ENCODE results near the gene ASGR2.
"Not testable (repeated sequence)": the region's sequence is repeated elsewhere in the genome, so short reads cannot be mapped to it uniquely, and the experiment has no call there.

The ASGR2 gene

GRCh38 chr17:7114241-7114874, at the start of gene ASGR2:
ASGR2 (minus strand) TSS chr17:7114822; CDS start chr17:7114240, 582 bp downstream.
- DNase-seq, result no peak

- DNase-seq, result not testable (repeated sequence)
These were observed 44.9 kb upstream of the ASGR2 start for GRCh38 chr17:7159571-7159970.

DNA sequence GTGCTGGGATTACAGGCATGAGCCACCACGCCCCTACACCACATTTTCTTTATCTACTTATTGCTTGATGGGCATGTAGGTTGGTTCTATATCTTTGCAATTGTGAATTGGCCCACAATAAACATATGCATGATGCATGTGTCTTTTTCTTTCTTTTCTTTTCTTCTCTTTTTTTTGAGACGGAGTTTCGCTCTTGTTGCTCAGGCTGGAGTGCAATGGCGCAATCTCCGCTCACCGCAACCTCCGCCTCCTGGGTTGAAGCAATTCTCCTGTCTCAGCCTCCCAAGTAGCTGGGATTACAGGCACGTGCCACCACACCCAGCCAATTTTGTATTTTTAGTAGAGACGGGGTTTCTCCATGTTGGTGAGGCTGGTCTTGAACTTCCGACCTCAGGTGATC, 43.8 kb upstream of the ASGR2 start:
- not testable (repeated sequence) for DNase-seq

DNA sequence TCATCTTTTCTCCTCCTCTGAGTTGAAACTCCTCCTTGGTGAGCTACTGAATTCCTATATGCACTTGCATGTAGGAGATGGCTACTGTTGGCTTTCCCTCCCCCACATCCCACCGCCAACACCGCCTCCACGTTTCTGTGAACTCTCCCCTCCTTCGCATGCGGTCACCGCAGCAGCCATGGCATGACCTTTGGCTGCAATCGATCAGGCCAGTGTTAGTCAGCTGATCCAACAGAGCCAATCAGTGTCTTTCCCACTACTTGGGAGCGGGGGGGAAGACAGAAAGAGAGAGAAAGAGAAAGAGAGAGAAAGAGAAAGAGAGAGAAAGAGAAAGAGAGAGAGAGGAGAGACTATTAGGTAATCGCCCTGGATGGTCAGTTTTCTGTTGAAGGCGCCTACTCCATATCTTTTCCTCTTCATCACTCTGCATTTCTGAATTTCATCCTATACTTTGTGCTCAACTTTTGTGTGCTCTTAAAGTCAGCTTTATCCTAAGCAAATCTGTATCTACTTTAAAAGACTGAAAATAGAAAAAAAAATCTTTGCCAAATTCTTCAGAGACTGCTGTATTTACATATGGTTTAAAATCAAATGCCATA, 41.8 kb upstream of the ASGR2 start:
- no peak for DNase-seq

DNA sequence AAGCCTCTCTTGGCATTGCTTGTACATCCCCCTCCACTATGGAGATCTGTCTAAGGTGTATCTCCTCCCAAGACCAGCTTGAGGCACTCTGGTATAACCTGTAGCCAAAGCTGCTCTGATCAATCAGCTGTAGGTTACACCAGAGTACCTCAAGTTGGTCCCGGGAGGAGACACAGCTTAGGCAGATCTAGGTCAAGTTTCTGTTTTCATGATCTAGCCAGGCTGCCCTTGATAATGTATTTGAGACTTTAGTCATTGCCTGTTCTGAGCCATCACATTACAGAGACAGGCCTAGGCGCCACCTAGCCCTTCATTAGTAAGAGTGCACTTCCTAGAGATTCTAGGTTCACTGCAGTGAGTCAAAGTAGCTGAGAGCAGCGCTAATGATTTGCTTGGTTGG, 33.1 kb upstream of the ASGR2 start:
- DNase-seq, result no peak

- DNase-seq, result no peak
These were observed 31.5 kb upstream of the ASGR2 start for GRCh38 chr17:7146115-7146514.

- no peak for DNase-seq
These were observed 29.6 kb upstream of the ASGR2 start for GRCh38 chr17:7144213-7144612.

DNA sequence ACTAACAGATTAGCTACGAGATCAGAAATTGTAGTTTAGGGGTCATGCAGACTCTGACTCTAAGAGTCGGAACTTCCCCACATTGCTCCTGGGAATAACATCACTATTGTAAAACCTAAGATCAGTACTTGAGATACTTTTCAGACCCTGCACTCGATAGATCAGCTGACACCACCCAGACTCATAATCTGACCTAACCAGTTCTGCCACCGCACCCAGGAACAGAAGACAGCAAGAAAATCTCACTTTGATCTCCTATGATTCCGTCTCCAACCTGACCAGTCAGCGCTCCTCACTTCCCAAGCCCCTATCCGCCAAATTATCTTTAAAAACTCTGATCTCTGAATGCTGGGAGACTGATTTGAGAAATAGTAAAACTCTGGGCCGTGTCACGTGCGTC, 27.2 kb upstream of the ASGR2 start:
- DNase-seq, result no peak

GRCh38 chr17:7139400-7139799, 24.8 kb upstream of the ASGR2 start:
- no peak for DNase-seq

DNA sequence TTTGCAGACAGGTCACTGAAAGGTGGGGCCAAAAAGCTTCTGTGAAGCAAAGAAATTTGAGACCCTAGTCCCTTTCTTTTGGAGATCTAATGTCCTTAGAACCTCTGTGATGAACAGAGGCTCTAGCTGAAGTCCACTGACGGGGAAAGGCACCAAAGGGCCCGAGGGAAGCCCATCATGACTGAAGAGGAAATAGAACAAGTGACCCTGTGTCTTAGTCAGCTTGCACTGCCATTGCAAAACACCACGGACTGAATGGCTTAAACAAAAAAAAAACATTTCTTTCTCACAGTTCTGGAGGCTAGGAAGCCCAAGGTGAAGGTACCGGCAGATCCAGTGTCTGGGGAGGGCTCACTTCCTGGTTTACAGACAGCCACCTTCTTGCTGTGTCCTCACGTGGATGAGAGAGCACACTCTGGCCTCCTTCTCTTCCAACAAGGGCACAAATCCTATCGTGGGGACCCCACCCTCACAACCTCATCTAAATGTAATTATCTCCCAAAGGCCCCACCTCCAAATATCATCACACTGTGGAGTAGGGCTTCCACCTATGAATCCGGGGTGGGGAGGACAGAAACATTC, 24.3 kb upstream of the ASGR2 start:
- DNase-seq, result no peak

DNA sequence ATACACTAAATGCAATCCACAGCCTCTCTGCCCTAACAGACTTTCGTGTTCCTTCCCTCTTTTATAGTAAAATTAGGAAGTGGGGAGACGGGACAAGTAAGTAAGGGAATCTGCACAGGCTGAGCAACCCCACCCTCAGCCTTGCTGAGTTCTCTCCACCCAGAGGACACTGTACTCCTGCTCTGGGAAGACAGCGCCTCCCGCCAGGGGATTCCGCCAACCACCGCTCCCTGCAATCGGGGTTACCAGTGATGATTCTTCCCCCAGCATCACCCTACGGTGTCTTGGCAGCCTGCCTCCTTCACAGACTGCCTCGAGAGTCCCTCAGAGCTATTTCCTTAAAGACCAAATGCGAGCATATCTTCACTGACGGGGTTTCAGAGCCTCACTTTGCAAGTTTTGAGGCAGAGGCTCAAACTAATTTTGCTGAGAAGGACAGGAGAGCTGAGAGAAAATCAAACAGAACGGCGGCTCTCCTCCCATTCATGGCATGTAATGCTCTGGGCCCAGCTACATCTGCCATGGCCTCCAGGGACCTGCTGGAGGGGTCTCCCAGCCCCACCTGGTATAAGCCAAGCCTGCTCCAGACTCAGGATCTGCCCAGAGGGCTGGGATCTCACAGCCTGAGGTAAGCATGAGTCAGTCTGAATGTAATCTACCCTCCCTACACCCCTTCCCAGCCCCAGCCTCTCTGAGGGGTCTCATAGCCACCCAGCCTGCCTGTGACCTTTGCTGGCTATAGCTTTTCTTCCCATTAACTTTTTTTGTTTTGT, 22.7 kb upstream of the ASGR2 start:
- DNase-seq, result no peak

DNA sequence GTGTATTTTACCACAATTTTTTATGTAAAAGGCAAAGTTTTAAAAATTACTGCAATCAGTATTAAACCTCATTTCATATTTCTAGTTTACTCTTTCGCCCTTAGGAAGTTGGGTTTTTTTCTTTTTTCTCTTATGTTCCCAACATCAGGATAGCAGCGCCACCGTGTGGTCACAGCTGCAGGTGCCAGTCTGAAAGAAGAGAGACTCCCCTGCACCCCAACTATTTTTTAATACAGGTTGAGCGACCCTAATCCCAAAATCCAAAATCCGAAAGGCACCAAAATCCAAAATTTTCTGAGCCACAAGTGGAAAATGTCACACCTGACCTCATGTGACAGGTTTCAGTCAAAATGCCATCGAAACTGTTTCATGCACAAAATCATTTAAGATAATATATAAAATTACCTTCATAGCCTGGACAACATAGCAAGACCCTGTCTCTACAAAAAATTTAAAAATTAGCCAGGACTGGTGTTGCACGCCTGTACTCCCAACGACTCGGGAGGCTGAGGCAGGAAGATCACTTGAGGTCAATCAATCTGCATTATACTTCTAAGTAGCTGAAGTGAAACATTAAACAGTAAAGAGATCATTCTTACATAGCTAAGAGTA, 21.8 kb upstream of the ASGR2 start:
- DNase-seq, result peak; percentile 87

DNA sequence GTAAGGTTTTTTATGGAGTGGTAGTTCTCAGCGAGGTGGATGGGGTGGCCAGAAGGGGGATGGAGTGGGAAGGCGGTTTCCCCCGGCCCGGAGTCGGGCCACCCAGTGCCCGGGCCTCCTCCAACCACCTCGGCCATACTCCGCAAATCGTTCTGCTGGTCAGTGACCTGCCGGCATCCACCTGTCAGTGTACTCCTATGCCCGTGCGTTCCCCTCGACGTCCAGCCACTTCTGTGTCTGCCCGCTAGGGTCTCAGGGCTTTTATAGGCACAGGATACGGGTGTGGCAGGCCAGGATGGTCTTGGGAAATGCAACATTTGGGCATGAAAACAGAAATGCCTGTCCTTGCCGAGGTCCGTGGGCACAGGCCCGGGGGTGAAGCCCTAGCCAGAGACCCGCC, 19.3 kb upstream of the ASGR2 start:
- no peak for DNase-seq

GRCh38 chr17:7133424-7133823, 18.8 kb upstream of the ASGR2 start:
- peak; percentile 54 for DNase-seq

- DNase-seq, result peak; percentile 50
These were observed 18.0 kb upstream of the ASGR2 start for GRCh38 chr17:7132511-7133094.

GRCh38 chr17:7131423-7131791, 16.8 kb upstream of the ASGR2 start:
- DNase-seq, result no peak

DNA sequence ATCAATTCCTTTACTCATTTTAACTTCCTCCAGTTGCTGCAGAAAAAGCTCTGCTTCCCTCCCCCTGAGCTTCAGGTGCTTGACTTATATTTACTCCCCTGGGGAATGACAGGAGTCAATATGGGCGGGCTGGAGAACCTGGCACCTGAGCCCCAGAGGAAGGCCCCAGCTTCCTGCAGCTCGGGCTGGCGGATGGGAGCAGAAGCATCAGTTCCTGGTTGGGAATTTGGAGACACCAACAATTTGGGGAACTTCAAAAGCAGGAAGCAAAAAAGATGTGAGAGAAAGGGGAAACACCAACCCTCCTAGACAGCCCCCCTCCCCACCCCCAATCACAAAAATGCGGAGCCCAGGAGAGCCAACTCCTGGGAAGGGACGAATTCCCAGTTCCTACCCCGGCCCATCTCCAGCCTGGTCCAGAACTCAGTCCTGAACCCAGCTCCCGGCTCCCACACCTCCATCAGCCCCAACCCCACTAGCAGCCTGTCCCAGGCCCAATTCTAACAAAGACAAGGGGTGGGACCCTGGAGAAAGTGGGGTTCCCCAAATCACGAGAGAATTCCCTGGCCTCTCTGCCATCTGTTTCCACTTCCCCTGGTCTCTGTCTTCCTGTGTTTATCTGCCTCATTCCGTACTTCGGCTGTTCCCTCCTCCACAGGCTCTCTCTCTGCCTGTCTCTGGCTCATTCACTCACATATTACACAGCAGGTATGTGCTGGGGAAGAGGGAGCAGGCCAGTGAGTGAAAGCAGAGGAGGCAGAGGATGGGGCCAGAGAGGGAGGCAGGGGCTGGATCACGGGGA, 16.2 kb upstream of the ASGR2 start:
- DNase-seq, result no peak

DNA sequence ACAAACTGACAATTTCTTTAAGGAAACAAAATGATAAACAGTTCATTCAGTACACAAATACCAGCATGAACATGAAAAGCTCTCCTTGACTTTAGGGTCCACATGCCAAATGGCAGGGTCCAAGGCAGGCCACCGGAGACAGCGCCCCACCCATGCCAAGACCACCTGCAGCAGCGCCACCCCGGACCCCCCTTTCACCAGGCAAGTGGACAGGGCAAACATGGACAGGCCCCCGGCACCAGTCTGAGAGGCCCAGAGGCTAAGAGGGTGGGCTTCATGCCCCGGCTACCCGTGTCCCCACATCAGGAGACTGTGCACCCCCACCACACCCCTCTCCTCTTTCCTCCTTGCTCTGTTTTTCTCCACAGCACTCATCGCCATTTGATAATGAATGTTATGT, 14.7 kb upstream of the ASGR2 start:
- DNase-seq, result no peak

DNA sequence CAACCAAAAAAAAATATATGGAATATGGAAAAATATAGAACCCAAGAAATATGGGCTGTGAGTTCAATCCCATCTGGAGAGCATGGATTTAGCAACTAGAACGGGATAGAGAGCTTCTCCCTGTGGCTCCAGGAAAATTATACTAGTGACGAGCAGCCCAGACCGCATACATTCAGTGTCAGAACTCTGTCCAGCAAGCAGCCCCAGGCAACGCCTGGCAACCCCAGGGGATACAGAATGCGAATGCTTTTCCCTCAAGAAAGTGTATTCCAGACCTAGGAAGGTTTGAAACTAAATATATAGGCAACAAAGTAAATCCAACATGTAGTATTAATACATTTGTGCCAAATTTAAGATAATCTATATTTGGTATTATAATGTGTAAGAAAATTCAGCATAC, 13.5 kb upstream of the ASGR2 start:
- DNase-seq, result no peak

DNA sequence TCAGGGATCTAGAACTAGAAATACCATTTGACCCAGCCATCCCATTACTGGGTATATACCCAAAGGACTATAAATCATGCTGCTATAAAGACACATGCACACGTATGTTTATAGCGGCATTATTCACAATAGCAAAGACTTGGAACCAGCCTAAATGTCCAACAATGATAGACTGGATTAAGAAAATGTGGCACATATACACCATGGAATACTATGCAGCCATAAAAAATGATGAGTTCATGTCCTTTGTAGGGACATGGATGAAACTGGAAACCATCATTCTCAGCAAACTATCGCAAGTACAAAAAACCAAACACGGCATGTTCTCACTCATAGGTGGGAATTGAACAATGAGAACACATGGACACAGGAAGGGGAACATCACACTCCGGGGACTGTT, 12.9 kb upstream of the ASGR2 start:
- not testable (repeated sequence) for DNase-seq

- not testable (repeated sequence) for DNase-seq
These were observed 11.8 kb upstream of the ASGR2 start for GRCh38 chr17:7126386-7126785.

- DNase-seq, result no peak
These were observed 10.3 kb upstream of the ASGR2 start for GRCh38 chr17:7124923-7125322.
